Activated T-cell treated with anti-CD3 and anti-CD28 coated beads, Interleukin-2, amount 50 U/mL, for 48 hours (primary cell): Measurements from ENCODE around the gene FBXL4.

Experiments
- DNase-seq, 2 experiments: peaks; one replicate each; pipeline ENCODE4 v3.0.0-alpha.2; 2020

The FBXL4 gene

DNA sequence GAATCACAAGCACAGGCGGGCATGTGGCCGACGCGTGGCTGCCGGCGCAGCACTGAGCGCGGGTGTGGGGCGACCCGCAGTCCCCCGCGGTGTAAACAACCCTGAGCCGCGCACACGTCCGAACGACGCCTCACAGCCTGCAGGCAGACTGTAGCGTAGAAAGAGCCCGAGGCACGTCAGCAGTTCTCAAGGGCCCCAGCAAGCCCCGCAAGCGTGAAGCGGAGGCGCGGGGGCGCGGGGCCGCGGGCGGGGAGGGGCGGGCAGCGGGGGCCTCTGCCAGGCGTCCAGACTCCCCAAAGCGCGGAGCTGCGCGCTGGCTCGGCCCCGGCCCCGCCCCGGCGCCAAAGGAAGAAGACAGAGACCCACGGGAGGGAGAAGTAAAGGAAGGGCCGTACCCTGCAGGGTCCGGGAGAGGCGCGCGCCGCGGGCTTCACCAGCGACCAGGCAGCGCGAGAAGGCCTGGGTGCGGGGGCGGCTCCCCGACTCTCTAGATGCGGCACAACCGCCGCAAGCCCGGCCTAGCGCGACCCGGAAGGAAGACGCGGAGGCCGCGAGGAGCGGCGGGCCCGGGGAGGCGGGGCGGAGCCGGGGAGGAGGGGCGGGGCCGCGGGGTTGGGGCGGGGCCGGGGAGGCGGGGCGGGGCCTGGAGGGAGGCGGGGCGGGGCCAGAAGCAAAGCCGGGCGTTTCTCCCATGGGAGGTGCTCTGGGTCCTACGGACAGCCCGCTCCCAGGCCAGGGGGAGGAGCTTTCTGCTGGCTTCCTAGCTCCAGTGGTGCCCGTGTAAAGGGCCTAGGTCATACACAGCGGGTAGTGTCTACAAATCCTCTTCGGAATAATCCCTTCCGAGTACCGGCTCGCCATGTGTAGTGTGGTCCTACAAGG is at the start of gene FBXL4:
TSS of gene FBXL4 (minus strand) at position 536 of the 882 bp plus-strand sequence. CDS start 20,958 bp downstream, outside the sequence.
- DNase-seq, result peak; percentile 89 to 91

DNA sequence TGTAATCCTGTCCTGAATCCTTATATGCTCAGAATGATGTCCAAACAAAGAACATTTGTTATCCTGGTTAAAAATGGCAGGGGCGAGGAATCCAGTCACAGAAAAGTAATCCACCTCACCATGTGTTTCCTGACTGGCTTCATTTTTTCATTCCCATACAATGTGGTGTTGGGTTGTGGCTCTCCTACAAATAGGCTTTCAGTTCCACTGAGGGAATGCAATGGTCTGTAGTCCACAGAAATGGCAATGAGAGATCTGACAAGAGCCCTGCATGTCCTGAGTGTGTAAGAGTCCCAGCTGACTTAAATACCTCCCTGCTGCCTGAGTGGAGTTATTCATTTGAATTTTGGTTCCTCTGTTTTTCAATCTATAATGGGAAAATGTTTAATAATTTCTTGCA is 47.4 kb upstream of the FBXL4 start:
- no peak for DNase-seq

DNA sequence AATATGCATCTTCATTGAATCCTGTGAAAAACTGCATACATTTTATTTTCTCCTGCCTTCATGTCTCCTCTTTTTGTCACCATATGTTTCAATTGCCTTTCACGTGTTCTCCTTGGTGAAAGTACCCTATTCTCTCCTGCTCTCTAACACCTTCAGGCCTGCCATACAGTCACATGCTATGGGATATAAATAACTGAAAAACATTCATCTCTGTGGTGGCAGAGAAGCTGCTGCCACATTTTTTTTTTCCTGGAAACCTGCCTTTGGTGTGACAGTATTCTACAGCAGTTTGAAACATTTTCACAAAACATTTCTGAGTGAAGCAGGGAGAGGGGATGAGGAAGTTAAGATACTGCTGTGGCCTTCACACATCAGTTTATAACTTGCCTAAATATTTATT is 44.8 kb upstream of the FBXL4 start:
- no peak for DNase-seq

DNA sequence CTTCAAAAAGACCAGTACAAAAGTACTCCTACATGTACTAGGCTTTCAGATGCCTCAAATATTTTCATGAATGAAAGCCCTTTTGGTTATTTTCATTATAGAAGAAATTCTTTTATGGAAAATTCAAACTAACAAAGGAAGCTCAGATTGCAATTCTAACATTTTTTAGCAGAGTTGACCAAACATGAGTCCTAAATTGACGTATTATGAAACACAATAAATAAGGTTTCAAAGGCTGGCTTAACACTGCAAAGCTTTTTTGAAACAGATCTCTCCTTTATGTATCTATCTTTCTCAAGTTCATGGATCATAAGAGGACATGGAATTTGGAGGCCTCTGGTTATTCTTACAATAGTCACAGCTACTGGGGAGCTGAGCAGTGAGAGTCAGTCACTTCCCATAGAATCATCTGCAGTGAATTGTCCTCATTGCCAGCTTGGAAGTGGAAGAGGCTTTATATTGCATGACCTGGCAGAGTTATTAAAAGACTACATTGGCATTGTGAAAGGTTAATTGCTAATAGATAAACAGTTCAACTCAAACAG is 38.4 kb upstream of the FBXL4 start:
- DNase-seq, result no peak

DNA sequence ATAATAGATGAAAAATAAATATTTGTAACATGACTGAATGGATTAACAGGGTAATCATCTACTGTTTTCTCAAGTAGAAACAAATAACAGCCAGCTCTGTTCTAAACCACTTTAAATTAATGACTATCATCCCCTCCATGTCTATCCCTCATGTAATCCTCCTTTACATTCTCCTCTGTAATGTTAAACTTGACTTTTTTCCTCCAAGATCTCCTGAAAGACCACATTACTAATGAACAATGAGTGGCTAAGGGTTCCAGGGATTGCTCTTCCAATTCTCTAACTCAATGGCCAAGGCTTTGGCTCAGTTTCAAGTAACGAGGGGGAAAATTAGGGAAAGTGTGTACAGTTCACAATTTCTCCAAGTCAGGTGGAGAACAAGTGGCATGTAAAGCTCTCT is 37.6 kb upstream of the FBXL4 start:
- no peak for DNase-seq

DNA sequence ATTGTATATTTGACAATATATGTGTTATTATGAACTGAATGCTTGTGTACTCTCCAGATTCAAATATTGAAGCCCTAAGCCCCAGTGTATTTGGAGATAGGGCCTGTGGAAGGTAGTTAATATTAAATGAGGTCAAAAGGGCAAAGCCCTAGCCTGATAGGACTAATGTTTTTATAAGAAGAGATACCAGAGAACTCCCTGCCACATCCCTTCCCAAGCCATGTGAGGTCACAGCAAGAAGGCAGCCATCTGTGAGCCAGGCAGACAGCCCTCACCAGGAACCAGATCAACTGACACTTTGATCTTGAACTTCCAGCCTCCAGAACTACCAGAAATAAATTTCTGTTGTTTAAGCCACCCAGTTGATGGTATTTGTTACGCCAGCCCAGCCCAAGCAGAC is 36.4 kb upstream of the FBXL4 start:
- no peak for DNase-seq

DNA sequence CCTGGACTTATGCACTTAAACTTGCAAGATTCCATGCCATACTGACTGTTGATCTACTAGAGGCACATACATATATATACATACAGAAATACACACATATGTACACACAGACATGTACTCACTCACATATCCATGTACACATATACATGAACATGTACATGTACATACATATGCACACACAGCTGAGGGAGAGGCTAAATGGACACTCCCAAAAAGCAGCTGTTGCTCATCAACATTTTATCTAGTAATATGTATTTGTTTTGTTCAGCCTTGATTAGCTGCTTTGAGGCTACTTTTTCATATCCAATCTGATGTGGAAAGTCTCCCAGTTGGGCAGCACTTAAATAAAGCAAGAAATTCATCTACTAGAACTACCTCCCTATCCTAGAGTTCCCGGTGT is 33.7 kb upstream of the FBXL4 start:
- DNase-seq, result no peak

DNA sequence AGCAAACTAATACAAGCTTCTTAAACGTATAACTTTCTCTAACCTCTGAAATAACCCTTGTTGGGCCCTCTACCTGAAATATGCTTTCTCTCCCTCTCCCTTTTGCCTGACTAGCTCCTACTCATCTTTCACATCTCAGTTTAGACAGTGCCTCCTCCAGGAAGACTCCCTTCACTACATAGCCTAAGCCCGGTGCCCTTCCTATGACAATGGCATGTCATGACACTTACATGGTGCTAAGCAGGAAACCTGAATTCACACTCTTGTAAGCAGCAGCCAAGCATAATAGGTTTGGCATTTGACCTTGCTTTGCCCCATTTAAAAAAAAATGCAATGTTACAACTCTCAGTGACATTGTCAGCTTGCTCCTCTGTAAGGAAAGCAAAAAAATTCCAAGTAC is 33.1 kb upstream of the FBXL4 start:
- DNase-seq, result no peak

DNA sequence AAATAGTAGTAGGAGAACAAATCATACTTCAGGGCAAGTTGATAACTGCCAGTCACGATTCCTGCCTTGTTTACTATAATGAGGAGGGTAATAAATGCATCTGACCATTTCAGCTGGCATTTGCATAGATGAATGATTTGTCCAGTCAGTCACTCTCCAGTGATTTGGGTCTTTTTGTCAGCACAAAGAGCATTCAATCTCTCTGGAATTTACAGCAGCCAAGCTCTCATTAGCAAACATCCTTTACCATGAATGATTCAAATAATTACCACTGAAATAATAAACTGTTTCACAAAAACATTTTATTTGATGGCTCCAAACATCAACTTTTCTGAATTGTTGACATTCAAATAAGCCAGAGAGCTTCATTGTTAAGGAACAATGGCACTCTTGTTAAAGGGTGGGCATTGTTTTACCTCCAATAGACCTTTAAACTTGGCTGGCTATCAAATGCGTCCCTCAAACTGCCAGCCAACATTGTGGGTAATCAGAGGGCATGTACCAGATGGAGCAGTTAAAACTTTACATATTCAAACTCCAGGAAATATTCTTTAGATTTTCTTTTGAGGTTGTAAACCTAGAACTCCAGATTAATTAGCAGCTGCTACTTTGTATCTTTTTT is 30.0 kb upstream of the FBXL4 start:
- no peak for DNase-seq

DNA sequence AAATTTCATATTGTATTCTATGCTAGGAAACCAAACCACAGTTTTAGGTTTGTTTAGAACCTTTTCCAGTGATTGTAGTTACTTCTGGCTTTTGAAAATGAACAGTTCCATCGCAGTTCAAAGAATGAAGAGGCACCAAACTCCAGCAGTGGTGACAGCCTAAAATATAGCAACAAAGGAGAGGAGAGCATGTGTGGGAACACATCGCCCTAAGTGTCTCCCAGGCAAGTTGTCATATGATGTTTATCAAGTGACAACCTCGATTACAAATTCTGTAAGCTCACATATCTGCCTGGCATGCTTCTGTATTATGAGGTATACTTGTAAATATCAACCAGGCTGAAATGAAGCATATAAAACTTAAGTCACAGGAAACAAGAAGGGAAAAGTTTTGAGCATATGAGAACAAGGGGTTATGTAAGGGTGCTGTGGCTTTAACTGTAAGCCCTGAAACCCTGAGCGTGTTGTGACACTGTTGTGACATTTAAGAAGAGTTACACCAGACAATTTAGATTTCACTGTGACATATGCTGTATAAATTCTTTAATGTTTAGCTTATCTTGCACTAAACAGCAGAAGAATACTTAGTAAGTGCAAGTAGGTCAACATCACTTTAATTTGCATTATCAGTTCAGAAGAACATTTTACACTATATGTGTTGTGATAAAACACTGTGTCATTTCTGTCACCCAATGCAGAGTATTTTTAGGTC is 29.1 kb upstream of the FBXL4 start:
- DNase-seq, result no peak

DNA sequence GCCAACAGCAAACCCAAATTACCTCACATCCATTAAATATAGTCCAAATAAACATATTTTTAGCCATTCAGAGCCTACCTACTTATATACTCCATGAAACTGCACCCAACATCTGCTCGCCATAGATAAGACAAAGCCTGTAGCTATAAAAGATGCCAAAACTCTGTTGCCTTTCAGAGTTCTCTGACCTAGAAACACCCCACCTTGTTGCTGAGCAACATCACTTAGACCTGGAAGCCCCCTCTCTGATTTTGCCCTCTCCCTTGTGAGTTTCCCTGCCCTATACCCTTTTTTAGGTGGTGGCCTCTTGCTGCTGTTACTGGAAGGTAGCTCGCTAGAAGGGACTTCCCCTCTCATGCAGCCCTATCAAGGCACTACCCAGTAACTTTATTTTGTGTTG is 27.7 kb upstream of the FBXL4 start:
- DNase-seq, result no peak

DNA sequence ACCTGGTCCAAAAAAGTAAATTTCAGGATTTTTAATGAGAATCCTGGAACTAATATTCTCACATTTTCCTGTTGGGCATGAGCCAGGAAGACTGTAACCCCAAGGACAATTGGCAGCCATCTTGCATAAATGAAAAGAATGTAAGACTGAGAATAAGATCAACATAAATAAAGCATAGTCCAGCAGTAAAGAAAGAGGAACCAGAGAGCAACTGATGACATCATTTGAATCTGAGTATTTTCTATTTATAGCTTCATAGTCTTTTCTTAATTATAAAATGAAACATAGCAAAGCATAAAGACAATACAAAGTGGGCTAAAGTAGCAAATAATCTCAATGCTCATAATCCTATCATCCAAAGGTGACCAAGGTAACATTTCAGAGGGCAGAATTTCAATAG is 26.6 kb upstream of the FBXL4 start:
- DNase-seq, result no peak

DNA sequence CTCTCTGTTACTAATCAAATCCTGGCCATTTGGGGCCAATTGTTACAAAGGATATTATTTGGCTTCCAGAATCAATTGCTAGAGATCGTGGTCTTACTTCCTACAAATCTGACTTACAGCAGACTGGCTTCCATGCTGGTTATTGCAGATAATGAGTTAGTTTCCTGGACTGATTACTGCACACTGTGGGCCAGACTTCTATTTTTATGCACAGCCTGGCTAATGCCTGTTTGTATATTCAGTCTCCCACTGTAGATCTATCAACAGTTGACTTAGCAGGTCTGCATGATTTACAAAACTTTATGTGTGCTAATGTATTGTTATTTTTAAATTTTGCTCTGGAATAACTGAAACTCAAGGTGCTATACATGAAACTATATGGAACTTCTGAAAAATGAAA is 25.8 kb upstream of the FBXL4 start:
- no peak for DNase-seq

DNA sequence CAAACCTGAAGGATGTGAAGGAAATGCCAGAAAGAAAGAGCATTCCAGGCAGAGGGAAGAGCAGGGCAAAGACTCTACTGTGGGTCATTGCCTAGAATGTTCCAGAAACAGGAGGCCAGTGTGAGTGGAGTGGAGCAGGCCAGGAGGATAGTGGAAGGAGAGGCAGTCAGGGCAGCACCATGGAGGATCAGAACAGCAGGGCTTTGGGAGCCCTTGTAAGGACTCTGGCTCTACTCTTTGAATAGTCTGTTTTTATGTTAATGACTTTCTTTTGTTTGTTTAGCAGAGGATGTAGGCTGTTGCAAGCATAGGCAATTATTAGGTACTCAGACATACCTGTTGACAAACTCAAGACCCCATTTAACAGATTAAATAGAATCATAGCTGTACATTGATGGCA is 23.6 kb upstream of the FBXL4 start:
- no peak for DNase-seq

DNA sequence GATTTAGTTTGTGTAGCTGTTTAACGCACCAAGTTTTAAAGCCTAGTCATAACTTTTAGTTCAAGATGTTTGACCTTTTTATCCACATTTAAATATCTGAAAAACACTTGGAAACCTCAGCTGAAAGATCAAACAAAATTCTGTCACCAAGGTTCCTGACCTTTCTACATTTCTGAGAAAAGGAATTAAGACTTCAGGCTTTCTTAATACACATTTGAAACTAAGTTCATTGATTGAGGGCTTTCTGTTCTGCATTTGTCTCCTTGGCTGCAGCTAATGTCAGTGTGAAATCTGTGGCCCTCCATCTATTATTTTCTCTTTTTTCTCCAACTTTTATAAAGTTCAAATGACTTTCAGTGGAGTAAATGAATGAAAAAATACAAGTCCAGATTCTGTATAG is 22.7 kb upstream of the FBXL4 start:
- no peak for DNase-seq

DNA sequence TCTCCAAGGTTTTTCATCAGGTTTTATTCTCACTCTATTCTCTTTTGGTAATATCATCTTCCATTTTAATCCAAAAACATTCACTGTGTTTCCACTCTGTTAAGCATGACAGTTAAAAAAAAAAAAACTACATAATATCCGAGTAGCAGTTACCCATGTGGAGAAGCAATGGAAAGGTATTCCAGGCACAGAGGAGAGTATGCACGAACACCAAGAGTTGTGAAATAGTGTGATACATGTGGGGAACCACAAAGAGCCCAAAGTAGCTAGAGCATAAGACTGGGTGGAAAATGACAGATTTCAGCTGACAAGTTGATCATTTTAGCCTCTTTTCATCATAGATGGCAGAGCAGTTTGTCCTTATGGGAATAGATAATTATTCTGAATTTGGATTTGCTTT is 19.9 kb upstream of the FBXL4 start:
- no peak for DNase-seq

DNA sequence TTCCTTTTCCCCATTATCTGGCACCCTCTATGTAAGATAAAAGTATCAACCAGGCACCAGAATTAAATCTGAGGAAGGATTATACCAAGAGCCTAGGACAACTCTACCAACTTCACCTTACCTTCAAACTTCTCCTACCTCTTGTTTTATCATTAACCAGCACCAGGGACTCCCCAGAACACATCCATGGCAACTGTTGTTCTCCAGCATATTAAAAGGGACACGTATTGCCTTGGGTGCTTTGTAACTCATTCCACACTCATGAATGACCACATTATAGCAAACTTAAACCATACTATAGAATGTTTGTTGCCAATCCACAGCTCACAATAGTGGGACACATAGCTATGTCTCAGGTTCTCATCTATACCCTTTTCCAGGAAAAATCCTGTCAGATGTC is 11.9 kb upstream of the FBXL4 start:
- DNase-seq, result no peak

DNA sequence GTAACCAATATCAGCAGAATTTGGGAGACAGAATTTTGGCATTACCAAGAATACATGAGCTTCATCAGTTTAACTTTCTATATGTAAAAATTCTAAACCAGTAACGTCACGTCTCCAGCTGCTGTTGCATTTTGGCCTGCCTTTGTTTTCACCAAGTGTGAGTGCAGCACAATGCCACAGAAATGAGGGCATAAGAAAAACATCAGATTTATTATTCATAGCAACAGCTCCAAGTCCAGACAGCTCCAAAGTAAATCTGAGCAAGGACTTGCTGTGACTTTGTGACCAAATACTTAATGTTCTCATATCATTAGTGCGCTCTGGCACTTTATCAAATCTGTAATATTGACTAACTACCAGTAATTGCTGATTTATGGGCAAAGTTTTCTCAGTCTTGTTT is 11.0 kb upstream of the FBXL4 start:
- DNase-seq, result no peak

DNA sequence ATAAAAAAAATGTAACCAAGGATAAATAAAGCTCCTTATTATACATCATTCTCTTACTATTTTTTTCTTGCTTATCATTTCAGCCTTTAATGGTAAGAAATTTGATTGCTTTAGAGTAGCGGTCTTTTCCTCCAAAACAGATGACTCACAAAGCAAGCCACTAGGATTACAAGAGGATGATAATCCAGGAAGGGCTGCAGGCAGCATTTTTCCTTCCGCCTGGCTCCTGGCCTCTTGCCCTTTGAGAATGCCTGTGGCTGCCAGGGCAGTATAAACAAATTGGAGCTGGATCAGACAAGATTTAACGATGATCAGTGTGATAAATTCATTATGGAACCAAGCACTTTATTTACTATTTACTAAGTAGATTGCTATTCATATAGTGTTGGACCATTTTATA is 9.7 kb upstream of the FBXL4 start:
- DNase-seq, result no peak

DNA sequence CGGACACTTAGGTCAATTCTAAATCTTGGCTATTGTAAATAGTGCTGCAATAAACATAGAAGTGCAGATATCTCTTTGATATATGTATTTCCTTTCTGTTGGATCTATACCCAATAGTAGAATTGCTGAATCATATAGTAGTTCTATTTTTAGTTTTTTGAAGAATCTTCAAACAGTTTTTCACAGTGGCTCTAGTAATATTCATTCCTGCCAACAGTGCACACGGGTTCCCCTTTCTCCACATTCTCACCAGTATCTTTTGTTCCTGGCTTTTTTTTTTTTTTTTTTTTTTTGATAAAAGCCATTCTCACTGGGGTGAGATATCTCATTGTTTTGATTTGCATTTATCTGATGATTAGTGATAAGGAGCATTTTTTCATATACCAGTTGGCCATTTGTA is 1.8 kb upstream of the FBXL4 start:
- no peak for DNase-seq

DNA sequence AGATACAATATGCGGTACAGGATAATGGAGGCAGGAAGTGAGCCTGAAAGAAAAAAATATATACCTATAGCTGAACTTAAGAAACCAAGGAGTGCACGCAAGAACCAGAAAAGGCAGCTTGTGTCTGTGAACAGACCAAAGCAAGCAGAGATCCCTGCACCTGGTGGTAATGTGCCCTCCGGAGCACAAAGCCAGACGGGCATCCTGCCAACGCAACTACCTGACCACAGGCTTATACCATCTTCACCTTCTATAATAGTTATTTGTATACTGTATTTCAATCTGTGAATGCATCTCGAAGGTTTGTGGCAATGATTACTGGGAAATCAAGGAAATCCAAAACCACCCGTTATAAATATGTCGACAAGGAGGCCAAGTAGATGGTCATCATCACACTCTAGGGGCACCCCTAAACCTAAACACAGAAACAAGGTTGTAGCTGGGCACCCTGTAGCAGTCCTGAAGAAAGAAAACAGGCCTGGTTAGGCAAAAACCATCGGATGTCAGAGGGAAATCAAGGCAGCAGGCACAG is 801 bp downstream of the FBXL4 start:
- DNase-seq, result peak; percentile 54 to 56

DNA sequence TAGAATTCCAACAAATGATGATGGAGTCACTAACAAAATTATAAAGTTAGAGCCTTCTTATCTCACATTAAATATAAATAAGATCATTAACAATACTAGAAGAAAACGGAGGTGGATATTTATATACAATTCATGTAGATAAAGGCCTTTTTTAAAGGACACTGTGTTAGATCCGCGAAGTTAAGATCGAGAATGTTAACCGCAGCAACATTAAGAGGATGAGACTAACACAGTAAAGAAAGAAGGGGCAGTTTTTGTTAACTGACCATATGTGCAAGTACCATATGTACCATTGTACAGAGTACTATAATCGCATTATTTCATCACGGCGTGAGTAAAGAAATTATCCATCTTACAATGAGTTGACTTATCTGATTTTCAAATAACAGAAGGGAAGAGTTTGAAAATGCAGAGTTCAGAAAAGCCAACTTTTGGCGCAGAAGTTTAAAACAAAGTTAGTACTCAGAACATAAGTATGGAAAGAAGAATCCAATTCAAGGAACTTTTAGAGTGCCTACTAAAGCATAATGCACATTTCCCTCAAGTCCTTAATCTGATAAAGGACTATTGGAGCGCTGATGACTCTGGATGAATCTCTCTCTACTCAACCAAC is 1.4 kb downstream of the FBXL4 start:
- DNase-seq, result no peak
